HFF-Myc (cell line): Measurements from ENCODE around the gene TNS2.

Experiments used
- DNase-seq: peaks from one replicate; pipeline ENCODE4 v3.0.0-alpha.2; 2011; ENCODE audit warnings: low read depth; ENCODE audit errors: extremely low read depth
- H3K4me3 ChIP-seq: replicated peaks from 2 replicates; pipeline ENCODE4 v1.5.1; 2011; ENCODE audit warnings: low read depth, mild to moderate bottlenecking, control low read depth, low read length
- TF ChIP-seq, protein P1 (sequence below): IDR thresholded peaks from 2 replicates; pipeline ENCODE4 v1.5.1; 2012; ENCODE audit warnings: mild to moderate bottlenecking, low read depth, low read length, control low read depth; ENCODE audit errors: missing control alignments

TNS2 gene

DNA sequence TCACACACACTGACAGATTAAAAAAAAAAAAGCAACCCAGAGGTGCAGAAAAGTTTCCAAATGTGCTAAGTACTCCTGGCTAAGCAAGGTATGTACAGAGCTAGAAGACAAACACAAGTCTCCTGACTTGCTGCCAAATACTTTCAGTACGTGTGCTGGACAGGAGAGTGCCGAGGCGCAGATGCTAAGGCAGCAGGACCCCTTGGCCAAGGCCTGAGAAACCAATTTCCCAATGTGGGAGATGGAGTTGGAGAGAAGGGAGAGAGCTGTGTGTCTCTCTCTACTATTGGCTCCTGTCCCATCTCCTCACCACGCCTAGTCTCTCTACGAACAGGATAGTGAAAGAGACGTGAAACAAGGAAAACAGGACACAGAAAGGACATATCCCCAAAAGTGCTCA is 24.0 kb downstream of the TNS2 start:
- TF ChIP-seq, protein P1, sequence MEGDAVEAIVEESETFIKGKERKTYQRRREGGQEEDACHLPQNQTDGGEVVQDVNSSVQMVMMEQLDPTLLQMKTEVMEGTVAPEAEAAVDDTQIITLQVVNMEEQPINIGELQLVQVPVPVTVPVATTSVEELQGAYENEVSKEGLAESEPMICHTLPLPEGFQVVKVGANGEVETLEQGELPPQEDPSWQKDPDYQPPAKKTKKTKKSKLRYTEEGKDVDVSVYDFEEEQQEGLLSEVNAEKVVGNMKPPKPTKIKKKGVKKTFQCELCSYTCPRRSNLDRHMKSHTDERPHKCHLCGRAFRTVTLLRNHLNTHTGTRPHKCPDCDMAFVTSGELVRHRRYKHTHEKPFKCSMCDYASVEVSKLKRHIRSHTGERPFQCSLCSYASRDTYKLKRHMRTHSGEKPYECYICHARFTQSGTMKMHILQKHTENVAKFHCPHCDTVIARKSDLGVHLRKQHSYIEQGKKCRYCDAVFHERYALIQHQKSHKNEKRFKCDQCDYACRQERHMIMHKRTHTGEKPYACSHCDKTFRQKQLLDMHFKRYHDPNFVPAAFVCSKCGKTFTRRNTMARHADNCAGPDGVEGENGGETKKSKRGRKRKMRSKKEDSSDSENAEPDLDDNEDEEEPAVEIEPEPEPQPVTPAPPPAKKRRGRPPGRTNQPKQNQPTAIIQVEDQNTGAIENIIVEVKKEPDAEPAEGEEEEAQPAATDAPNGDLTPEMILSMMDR: no peak
- no peak for DNase-seq
- H3K4me3 ChIP-seq: no peak overlapping the region

DNA sequence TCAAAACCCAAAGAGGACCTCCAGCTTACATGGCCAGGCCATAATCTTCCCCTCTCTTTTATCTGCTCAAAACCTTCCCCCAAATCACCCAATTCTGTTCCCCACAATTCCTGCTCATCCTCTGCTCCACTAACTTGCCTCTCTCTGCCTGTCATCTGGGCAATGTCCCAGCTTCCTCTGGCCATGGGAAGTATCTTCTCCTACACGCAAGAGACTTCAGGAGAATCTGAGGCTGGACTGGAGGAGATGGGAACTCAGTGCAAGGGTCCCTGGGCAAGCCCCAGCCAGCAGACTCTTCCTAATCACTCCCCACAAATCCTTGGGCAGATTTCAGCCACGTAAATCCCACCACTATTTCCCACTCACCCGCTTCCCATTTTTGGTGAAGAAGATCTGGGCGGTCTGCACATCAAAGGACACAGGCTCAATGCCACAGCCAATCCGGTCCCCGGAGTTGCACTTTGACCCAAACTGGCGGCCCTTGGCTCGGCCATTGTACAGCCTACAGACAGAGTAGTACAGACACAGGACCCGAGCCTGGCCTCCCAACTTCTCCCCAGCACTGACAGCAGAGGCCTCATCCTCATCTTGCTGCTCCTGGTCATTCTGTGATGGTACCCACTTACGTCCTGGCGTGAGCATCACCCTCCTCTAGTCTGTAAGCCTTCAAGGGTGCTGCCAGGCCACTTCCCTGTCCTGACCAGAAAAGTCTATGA is 24.6 kb downstream of the TNS2 start:
- TF ChIP-seq, protein P1: no peak
- no peak for DNase-seq

DNA sequence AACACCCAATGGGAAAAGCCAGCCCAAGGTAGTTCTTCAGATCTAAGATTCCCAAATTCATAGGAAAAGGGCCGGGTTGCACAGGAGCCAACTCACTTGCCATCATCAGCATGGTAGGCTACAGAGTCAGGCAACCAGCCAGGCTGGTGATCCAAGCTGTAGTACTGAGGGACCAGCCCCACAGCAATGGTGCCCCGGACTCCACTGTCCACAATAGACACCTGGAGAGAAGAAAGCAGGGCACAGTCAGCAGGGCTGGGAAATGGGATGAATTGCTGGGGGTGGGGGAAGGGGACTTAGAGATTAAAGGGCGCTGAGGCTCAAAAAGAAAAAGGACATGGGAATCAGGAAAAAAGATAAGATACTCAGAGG is 25.1 kb downstream of the TNS2 start:
- TF ChIP-seq, protein P1: no peak
- H3K4me3 ChIP-seq: no peak overlapping the region
- DNase-seq: no peak

More for the DNA sequence above, 24.6 kb downstream of the TNS2 start:
- H3K4me3 ChIP-seq: no peak overlapping the region

DNA sequence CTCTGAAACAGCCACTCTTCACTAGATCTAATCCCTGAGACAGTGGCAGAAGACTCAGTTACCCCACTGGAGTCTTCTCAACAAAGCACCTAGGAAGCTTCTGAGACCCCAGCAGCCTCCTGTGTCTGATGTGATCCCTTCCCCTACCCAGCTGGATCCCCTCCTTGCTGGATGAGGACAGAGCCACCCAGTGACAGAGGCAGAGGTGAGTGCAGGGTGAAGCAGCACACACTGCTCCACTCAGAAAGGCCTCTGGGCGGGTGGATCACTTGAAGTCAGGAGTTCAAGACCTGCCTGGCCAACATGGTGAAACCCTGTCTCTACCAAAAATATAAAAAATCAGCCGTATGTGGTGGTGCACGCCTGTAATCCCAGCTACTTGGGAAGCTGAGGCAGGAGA is 26.6 kb downstream of the TNS2 start:
- DNase-seq: no peak
- TF ChIP-seq, protein P1: no peak
- no peak overlapping the region for H3K4me3 ChIP-seq

DNA sequence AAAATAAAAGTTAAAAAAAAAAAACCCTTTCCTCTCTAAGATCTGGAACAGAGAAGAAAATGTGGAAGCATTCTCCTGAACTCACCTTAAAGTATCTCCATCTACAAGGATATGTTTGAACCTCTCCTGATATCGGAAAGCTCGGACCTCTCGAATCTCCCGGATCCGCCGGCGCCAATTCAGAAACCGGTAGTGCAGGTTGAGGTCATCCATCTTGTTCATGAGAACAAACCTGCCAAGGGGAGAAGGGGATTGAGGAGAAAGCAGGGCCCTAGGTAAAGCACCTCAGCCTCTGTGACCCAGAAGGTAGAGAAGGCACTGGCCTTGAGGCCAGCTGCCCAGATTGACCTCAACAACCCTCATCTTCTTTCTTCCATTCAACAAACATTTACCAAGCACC is 27.2 kb downstream of the TNS2 start:
- H3K4me3 ChIP-seq: no peak overlapping the region
- TF ChIP-seq, protein P1: no peak
- DNase-seq: no peak

DNA sequence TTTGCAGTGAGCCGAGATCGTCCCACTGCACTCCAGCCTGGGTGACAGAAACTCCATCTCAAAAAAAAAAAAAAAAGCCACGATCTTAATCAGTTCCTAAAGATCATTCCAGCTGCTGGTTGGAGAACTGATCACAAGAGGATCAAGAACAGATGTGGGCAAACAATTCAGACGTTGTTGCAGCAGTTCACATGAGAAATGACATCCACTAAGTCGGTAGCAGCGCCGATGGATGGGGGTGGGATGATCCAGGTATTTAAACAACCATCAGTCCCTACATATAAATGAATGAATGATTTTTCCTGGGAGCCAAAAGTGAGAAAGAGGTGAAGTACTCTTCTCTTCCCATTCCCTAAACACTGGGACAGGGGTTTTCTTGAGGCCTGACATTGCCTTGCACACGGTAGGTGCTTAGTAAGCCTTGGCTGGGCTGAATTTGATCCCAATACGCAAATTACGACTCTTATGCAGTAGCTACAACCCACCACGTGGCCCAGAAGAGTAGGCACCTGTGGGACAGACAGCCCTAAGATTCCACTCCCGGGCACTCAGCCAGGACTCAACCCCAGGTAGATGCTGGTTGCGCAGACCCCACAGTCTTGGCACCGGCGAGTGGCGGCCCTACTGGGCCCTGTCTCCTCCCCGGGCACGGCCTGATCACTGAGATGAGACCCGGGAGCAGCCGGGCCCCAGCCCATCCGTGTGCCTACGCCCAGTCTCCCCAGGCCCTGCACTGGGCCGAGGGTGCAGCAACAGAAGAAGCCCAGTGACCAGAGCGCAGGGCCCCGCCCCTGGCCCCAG is 28.8 kb downstream of the TNS2 start:
- TF ChIP-seq, protein P1: no peak
- DNase-seq: no peak
- peak overlapping the region; percentile 60 for H3K4me3 ChIP-seq
